A549 (cell line): ENCODE results near the gene THAP7.

ENCODE experiments used
- BHLHE40 ChIP-seq: IDR thresholded peaks from 2 replicates; pipeline ENCODE4 v1.6.1; 2012; ENCODE audit warnings: low read depth, low read length, inconsistent platforms
- CHD4 ChIP-seq: fragments of 200-600 bp; sonication (generic); IDR thresholded peaks from 2 replicates; pipeline ENCODE4 v1.6.1; 2016; ENCODE audit warnings: antibody characterized with exemption, mild to moderate bottlenecking, borderline replicate concordance
- CTCF ChIP-seq: fragments of >200 bp; sonication (Bioruptor Twin); formaldehyde crosslinking; IDR thresholded peaks from 3 replicates; pipeline ENCODE4 v1.5.1; 2016
- EP300 ChIP-seq, 2 experiments: fragments of >200 bp; sonication (Bioruptor Twin); formaldehyde crosslinking; IDR thresholded peaks; 2 replicates in 1 of 2; 3 replicates in 1 of 2; pipeline ENCODE4 v1.6.1; 2016 to 2017
- POLR2A ChIP-seq: IDR thresholded peaks from 2 replicates; pipeline ENCODE4 v1.6.1; 2012; ENCODE audit warnings: mild to moderate bottlenecking, low read length
- RARB ChIP-seq: fragments of 250-450 bp; sonication (Bioruptor Pico); IDR thresholded peaks from 2 replicates; pipeline ENCODE4 v1.8.0; 2021; ENCODE audit warnings: mild to moderate bottlenecking, moderate library complexity
- REST ChIP-seq: fragments of 200-600 bp; sonication (generic); IDR thresholded peaks from 2 replicates; pipeline ENCODE4 v1.6.1; 2016; ENCODE audit warnings: antibody characterized with exemption, mild to moderate bottlenecking, moderate library complexity
- ZFP36 ChIP-seq: fragments of 450-650 bp; IDR thresholded peaks from 2 replicates; pipeline ENCODE4 v1.6.1; 2014; ENCODE audit warnings: borderline replicate concordance; ENCODE audit not compliant: partially characterized antibody

- TF ChIP-seq CTCF = no peak
- TF ChIP-seq RARB (CRISPR knock-in tag) = no peak
- TF ChIP-seq EP300 (IDR thresholded peaks at IDR 0.05) = no peak
- no peak for TF ChIP-seq CHD4
- no peak for TF ChIP-seq REST
- no peak for TF ChIP-seq POLR2A
- TF ChIP-seq ZFP36 = no peak
- no peak for TF ChIP-seq BHLHE40
Observed at GRCh38 chr22:21000987-21001600, 824 bp downstream of the THAP7 start.
